ENCODE measurements around the gene HSH2D.

HSH2D gene

DNA sequence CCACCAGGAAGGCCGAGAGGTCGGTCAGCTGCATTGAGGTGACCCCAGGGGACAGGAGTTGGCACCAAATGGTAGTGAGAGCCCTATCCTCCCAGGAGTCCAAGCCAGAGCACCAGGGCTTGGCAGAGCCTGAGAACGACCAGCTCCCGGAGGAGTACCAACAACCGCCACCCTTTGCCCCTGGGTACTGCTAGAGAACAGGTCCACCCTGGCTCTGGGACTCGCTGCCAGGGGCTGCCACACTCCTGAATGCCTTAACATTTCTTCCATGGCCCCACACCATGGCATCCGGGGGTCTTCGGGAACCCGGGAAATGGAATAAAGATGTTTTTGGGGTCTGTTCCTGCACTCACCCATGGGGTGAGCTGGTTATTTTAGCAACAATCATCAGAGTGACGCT lies 14.1 kb downstream of the HSH2D start:
- no peaks in the 10 kb centered on the region for H3K27me3 ChIP-seq (ENCODE audit: insufficient read depth, poor library complexity, severe bottlenecking)
- no peak overlapping the region for H3K27ac ChIP-seq (replicated peaks)
- H3K4me3 ChIP-seq (replicated peaks; ENCODE audit: insufficient read depth, low read length): no peak overlapping the region
- TF ChIP-seq SPI1 (IDR thresholded peaks at IDR 0.05; ENCODE audit: borderline replicate concordance, low read depth) (no peak), GABPA (IDR thresholded peaks at IDR 0.05; ENCODE audit: low read depth) (no peak), POLR2AphosphoS5 (IDR thresholded peaks at IDR 0.05; ENCODE audit: low read depth) (peak; percentile 73)
- TF ChIP-seq, protein P1, sequence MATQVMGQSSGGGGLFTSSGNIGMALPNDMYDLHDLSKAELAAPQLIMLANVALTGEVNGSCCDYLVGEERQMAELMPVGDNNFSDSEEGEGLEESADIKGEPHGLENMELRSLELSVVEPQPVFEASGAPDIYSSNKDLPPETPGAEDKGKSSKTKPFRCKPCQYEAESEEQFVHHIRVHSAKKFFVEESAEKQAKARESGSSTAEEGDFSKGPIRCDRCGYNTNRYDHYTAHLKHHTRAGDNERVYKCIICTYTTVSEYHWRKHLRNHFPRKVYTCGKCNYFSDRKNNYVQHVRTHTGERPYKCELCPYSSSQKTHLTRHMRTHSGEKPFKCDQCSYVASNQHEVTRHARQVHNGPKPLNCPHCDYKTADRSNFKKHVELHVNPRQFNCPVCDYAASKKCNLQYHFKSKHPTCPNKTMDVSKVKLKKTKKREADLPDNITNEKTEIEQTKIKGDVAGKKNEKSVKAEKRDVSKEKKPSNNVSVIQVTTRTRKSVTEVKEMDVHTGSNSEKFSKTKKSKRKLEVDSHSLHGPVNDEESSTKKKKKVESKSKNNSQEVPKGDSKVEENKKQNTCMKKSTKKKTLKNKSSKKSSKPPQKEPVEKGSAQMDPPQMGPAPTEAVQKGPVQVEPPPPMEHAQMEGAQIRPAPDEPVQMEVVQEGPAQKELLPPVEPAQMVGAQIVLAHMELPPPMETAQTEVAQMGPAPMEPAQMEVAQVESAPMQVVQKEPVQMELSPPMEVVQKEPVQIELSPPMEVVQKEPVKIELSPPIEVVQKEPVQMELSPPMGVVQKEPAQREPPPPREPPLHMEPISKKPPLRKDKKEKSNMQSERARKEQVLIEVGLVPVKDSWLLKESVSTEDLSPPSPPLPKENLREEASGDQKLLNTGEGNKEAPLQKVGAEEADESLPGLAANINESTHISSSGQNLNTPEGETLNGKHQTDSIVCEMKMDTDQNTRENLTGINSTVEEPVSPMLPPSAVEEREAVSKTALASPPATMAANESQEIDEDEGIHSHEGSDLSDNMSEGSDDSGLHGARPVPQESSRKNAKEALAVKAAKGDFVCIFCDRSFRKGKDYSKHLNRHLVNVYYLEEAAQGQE (IDR thresholded peaks at IDR 0.05; ENCODE audit: insufficient replicate concordance, low read depth): no peak
- TF ChIP-seq, protein P2, sequence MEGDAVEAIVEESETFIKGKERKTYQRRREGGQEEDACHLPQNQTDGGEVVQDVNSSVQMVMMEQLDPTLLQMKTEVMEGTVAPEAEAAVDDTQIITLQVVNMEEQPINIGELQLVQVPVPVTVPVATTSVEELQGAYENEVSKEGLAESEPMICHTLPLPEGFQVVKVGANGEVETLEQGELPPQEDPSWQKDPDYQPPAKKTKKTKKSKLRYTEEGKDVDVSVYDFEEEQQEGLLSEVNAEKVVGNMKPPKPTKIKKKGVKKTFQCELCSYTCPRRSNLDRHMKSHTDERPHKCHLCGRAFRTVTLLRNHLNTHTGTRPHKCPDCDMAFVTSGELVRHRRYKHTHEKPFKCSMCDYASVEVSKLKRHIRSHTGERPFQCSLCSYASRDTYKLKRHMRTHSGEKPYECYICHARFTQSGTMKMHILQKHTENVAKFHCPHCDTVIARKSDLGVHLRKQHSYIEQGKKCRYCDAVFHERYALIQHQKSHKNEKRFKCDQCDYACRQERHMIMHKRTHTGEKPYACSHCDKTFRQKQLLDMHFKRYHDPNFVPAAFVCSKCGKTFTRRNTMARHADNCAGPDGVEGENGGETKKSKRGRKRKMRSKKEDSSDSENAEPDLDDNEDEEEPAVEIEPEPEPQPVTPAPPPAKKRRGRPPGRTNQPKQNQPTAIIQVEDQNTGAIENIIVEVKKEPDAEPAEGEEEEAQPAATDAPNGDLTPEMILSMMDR (IDR thresholded peaks at IDR 0.05; ENCODE audit: insufficient read depth, low read length): no peak
- DNase-seq (ENCODE audit: low read depth in 1 of 2, low spot score in 1 of 2): no peak

DNA sequence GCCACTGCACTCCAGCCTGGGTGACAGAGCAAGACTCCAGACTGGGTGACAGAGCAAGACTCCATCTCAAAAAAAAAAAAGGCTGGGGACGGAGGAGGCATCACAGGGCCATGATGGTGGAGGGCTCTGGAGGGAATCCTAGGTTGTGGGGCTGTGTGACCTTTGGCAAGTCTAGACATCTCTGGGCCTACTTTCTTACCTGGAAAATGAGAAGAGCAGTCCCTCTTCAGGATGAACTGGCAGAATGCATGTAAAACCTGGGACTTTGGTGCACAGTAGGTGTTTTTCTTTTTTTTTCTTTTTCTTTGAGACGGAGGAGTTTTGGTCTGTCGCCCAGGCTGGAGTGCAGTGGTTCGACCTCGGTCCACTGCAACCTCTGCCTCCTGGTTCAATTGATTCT lies 16.2 kb downstream of the HSH2D start:
- Histone ChIP-seq H3K27ac (replicated peaks) (no peak overlapping the region), H3K27me3 (ENCODE audit: insufficient read depth, poor library complexity, severe bottlenecking) (no peaks in the 10 kb centered on the region), H3K4me3 (replicated peaks; ENCODE audit: insufficient read depth, low read length) (no peak overlapping the region)
- TF ChIP-seq, protein P2 (IDR thresholded peaks at IDR 0.05; ENCODE audit: insufficient read depth, low read length): no peak
- TF ChIP-seq GABPA (IDR thresholded peaks at IDR 0.05; ENCODE audit: low read depth) (no peak), SPI1 (IDR thresholded peaks at IDR 0.05; ENCODE audit: borderline replicate concordance, low read depth) (no peak), POLR2AphosphoS5 (IDR thresholded peaks at IDR 0.05; ENCODE audit: low read depth) (no peak)
- TF ChIP-seq, protein P1 (IDR thresholded peaks at IDR 0.05; ENCODE audit: insufficient replicate concordance, low read depth): no peak
- no peak for DNase-seq (ENCODE audit: low read depth in 1 of 2, low spot score in 1 of 2)

DNA sequence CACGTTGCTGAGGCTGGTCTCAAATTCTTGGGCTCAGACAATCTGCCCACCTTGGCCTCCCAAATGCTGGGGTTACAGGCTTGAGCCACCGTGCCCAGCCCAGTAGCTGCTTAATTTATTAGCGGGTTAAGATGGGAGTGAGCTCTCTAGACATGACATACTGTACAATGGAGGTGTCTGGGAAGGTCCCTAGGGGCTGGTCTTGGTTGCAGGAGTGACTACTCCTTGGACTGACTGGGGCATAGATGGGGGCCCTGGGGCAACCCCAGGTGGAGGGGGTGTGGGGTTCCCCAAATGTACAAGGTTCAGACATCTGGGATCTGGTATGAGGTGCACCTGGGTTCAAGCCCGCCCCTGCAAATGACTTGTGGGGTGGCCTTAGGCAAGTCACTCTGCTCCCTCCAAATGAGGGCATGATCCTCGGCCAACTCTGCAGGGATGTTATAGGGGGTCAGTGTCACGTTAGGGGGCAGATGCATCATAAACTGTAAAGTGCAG lies 17.0 kb downstream of the HSH2D start:
- DNase-seq (ENCODE audit: low read depth in 1 of 2, low spot score in 1 of 2): no peak
- Histone ChIP-seq H3K4me3 (replicated peaks; ENCODE audit: insufficient read depth, low read length) (no peak overlapping the region), H3K27me3 (ENCODE audit: insufficient read depth, poor library complexity, severe bottlenecking) (no peaks in the 10 kb centered on the region), H3K27ac (replicated peaks) (no peak overlapping the region)
- TF ChIP-seq, protein P1 (IDR thresholded peaks at IDR 0.05; ENCODE audit: insufficient replicate concordance, low read depth): no peak
